ENCODE measurements around the gene RNASE8. TPM values are rescaled to one million over a fixed set of nuclear protein-coding genes. Genes with fewer than 3 reads are reported as not detected.

The RNASE8 gene
- polyA plus RNA-seq, 1 donor from 2014 or later: not detected

GRCh38 chr14:21054768-21055145, 2.9 kb upstream of the RNASE8 start:
- H3K36me3 ChIP-seq (ENCODE audit: insufficient read depth, low read length): no peaks in the 10 kb centered on the region
- no peaks in the 10 kb centered on the region for H3K9me3 ChIP-seq (ENCODE audit: low read length)
- H4K20me1 ChIP-seq (ENCODE audit: insufficient read depth): no peaks in the 10 kb centered on the region
- no peak overlapping the region for H3K9ac ChIP-seq (ENCODE audit: low read length)
- H3K4me3 ChIP-seq (ENCODE audit: low read length): no peak overlapping the region
- no peak for TF ChIP-seq TAF1 (IDR thresholded peaks at IDR 0.05; ENCODE audit: low read depth)
- TF ChIP-seq EZH2 (IDR thresholded peaks at IDR 0.05; ENCODE audit: borderline replicate concordance, insufficient read depth, low read length, poor library complexity, severe bottlenecking): no peak
- TF ChIP-seq CTCF (IDR thresholded peaks at IDR 0.05; ENCODE audit: poor library complexity, severe bottlenecking): no peak
- no peak for TF ChIP-seq EP300 (conservative IDR thresholded peaks at IDR 0.05; ENCODE audit: poor library complexity, severe bottlenecking)
- TF ChIP-seq POLR2AphosphoS5 (IDR thresholded peaks at IDR 0.05): no peak
- H3K79me2 ChIP-seq (replicated peaks; ENCODE audit: insufficient read depth, low read length): no peaks in the 10 kb centered on the region
- no peaks in the 10 kb centered on the region for H3F3A ChIP-seq (ENCODE audit: insufficient read depth, low read length, poor library complexity, severe bottlenecking)
- no peak overlapping the region for H2AFZ ChIP-seq (ENCODE audit: low read depth, low read length)
- H3K27me3 ChIP-seq (ENCODE audit: insufficient read depth, low read depth, low read length): no peaks in the 10 kb centered on the region
- no peak overlapping the region for H3K4me2 ChIP-seq (ENCODE audit: low read length)
- no peak overlapping the region for H3K27ac ChIP-seq (ENCODE audit: low read length)
- no peaks in the 10 kb centered on the region for H3K9me2 ChIP-seq (ENCODE audit: insufficient read depth, low read length)

GRCh38 chr14:21055432-21056117, 2.0 kb upstream of the RNASE8 start:
- Histone ChIP-seq H3K9ac (ENCODE audit: low read length) (no peak overlapping the region), H3K27ac (ENCODE audit: low read length) (no peak overlapping the region), H4K20me1 (ENCODE audit: insufficient read depth) (no peaks in the 10 kb centered on the region), H3F3A (ENCODE audit: insufficient read depth, low read length, poor library complexity, severe bottlenecking) (no peaks in the 10 kb centered on the region), H3K9me2 (ENCODE audit: insufficient read depth, low read length) (no peaks in the 10 kb centered on the region), H3K4me3 (ENCODE audit: low read length) (no peak overlapping the region), H3K27me3 (ENCODE audit: insufficient read depth, low read depth, low read length) (no peaks in the 10 kb centered on the region), H3K4me2 (ENCODE audit: low read length) (no peak overlapping the region), H3K9me3 (ENCODE audit: low read length) (no peaks in the 10 kb centered on the region), H3K36me3 (ENCODE audit: insufficient read depth, low read length) (no peaks in the 10 kb centered on the region), H2AFZ (ENCODE audit: low read depth, low read length) (no peak overlapping the region), H3K79me2 (replicated peaks; ENCODE audit: insufficient read depth, low read length) (no peaks in the 10 kb centered on the region)
- no peak for TF ChIP-seq SMC3 (conservative IDR thresholded peaks at IDR 0.05; ENCODE audit: poor library complexity)

- no peak overlapping the region for H3K4me3 ChIP-seq (ENCODE audit: low read length)
- H4K20me1 ChIP-seq (ENCODE audit: insufficient read depth): no peaks in the 10 kb centered on the region
- no peak overlapping the region for H3K4me2 ChIP-seq (ENCODE audit: low read length)
- no peak overlapping the region for H3K27ac ChIP-seq (ENCODE audit: low read length)
- no peak overlapping the region for H2AFZ ChIP-seq (ENCODE audit: low read depth, low read length)
- H3K27me3 ChIP-seq (ENCODE audit: insufficient read depth, low read depth, low read length): no peaks in the 10 kb centered on the region
- no peak overlapping the region for H3K9ac ChIP-seq (ENCODE audit: low read length)
- no peaks in the 10 kb centered on the region for H3K36me3 ChIP-seq (ENCODE audit: insufficient read depth, low read length)
- no peaks in the 10 kb centered on the region for H3K9me2 ChIP-seq (ENCODE audit: insufficient read depth, low read length)
- no peaks in the 10 kb centered on the region for H3K79me2 ChIP-seq (replicated peaks; ENCODE audit: insufficient read depth, low read length)
- no peaks in the 10 kb centered on the region for H3K9me3 ChIP-seq (ENCODE audit: low read length)
- no peak for TF ChIP-seq TAF1 (IDR thresholded peaks at IDR 0.05; ENCODE audit: low read depth)
- no peak for TF ChIP-seq SMC3 (conservative IDR thresholded peaks at IDR 0.05; ENCODE audit: poor library complexity)
- TF ChIP-seq CTCF (IDR thresholded peaks at IDR 0.05; ENCODE audit: poor library complexity, severe bottlenecking): no peak
- no peak for TF ChIP-seq EZH2 (IDR thresholded peaks at IDR 0.05; ENCODE audit: borderline replicate concordance, insufficient read depth, low read length, poor library complexity, severe bottlenecking)
- no peak for TF ChIP-seq RAD21 (conservative IDR thresholded peaks at IDR 0.05)
- no peak for TF ChIP-seq POLR2AphosphoS5 (IDR thresholded peaks at IDR 0.05)
- no peak for TF ChIP-seq EP300 (conservative IDR thresholded peaks at IDR 0.05; ENCODE audit: poor library complexity, severe bottlenecking)
- no peak for TF ChIP-seq REST (IDR thresholded peaks at IDR 0.05; ENCODE audit: borderline replicate concordance)
- no peak for TF ChIP-seq MXI1 (conservative IDR thresholded peaks at IDR 0.05; ENCODE audit: poor library complexity, severe bottlenecking)
- H3F3A ChIP-seq (ENCODE audit: insufficient read depth, low read length, poor library complexity, severe bottlenecking): no peaks in the 10 kb centered on the region
Observed at GRCh38 chr14:21056520-21057163, 980 bp upstream of the RNASE8 start.
